ENCODE measurements around the gene VEPH1.

Gene VEPH1

DNA sequence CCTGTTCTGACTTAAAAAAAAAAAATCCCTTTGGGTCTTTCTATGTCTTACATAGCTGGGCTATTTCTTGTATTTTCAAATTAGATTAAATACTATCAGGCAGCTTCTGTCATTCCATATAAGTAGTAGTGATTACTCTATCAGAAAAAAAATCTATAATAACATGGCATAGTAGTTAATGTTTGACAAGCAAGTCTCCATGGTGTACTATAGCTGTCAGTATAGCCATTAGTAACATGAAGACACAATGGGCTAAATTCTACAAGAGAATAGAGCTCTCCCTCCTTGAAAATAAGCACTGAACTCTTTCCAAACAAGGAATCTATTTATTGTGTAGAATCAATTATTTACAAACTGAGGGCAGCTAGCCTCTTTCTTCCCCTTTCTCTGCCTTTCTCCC lies 19.4 kb upstream of the VEPH1 start:
- peaks cover 3% of the 10 kb centered on the region; the same call in 1 of the 2 replicates for H3K9me3 ChIP-seq (ENCODE audit: insufficient read depth, low read length)
- H3K27ac ChIP-seq (ENCODE audit: low read length), result no peak overlapping the region
- H3K4me3 ChIP-seq (ENCODE audit: low read length), result no peak overlapping the region
- H3K27me3 ChIP-seq (ENCODE audit: low read depth, low read length), result no peaks in the 10 kb centered on the region
- H3K79me2 ChIP-seq (ENCODE audit: low read length), result no peaks in the 10 kb centered on the region
- no peak overlapping the region for H3K4me2 ChIP-seq (ENCODE audit: low read length)
- no peaks in the 10 kb centered on the region for H3K36me3 ChIP-seq (replicated peaks; ENCODE audit: low read depth, low read length)
- no peaks in the 10 kb centered on the region for H3K4me1 ChIP-seq (ENCODE audit: low read length)
- H4K20me1 ChIP-seq (ENCODE audit: insufficient read depth, low read length), result no peaks in the 10 kb centered on the region
- H2AFZ ChIP-seq (ENCODE audit: low read depth, low read length), result no peak overlapping the region
- no peak overlapping the region for H3K9ac ChIP-seq (ENCODE audit: low read length)
- TF ChIP-seq CTCF (IDR thresholded peaks at IDR 0.05; ENCODE audit: low read depth, low read length) (no peak), EZH2phosphoT487 (IDR thresholded peaks at IDR 0.05; ENCODE audit: low read depth) (no peak)

DNA sequence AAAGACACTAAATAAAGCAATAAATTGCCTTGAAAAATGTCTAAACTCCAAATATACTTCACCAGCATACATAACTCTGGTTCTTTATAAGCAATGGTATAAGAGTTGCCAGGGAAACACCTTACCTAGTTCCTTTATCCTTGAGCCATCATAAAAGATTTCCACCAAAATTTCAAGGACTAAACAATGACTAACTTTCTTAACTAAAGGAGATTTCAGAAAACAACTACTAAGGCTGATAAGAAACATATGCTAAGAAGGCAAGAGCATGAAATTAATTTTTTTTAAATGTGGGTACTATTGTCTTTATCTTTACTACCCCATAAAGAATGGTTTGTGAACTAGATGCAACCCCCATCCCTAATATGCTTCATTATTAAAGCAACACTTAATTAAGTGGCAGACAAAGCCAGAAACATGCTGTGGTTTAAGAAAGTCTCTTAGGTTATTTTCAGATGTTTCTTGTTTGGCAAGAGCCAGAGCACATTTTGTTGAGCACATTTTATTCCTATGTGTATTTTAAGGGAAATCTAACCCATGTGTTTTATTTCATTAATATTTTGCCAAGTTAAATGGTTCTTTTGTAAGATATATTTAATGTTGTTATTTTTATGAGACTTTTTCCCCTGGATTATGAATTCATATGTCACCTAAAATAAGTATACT lies 17.4 kb upstream of the VEPH1 start:
- no peaks in the 10 kb centered on the region for H4K20me1 ChIP-seq (ENCODE audit: insufficient read depth, low read length)
- H3K27me3 ChIP-seq (ENCODE audit: low read depth, low read length), result no peaks in the 10 kb centered on the region
- no peak for TF ChIP-seq CTCF (IDR thresholded peaks at IDR 0.05; ENCODE audit: low read depth, low read length)
- no peak for TF ChIP-seq EZH2phosphoT487 (IDR thresholded peaks at IDR 0.05; ENCODE audit: low read depth)
- H3K36me3 ChIP-seq (replicated peaks; ENCODE audit: low read depth, low read length), result no peaks in the 10 kb centered on the region
- no peak overlapping the region for H3K27ac ChIP-seq (ENCODE audit: low read length)
- H3K4me1 ChIP-seq (ENCODE audit: low read length), result no peaks in the 10 kb centered on the region
- H3K9ac ChIP-seq (ENCODE audit: low read length), result no peak overlapping the region
- no peak overlapping the region for H2AFZ ChIP-seq (ENCODE audit: low read depth, low read length)
- no peaks in the 10 kb centered on the region for H3K79me2 ChIP-seq (ENCODE audit: low read length)
- no peak overlapping the region for H3K4me2 ChIP-seq (ENCODE audit: low read length)
- H3K4me3 ChIP-seq (ENCODE audit: low read length), result no peak overlapping the region
- peaks cover 3% of the 10 kb centered on the region; the same call in 1 of the 2 replicates for H3K9me3 ChIP-seq (ENCODE audit: insufficient read depth, low read length)

DNA sequence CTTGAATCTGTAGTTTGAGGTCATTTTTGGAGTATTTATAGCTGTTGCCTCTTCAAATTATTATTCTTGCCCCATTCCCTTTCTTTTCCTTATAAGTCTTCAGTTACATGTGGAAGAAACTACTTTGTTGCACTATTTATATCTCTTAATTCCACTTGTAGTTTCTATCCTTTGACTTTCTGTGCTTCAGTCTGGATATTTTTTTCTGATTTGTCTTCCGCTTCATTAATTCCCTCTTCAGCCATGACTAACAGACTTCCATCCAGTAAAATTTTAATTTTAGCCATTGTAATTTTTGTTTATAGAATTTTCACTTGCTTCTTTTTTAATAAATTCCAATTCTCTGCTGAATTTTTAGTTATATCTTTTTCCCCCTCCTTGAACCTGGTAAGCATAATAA lies 15.7 kb upstream of the VEPH1 start:
- TF ChIP-seq CTCF (IDR thresholded peaks at IDR 0.05; ENCODE audit: low read depth, low read length), result no peak
- no peak for TF ChIP-seq EZH2phosphoT487 (IDR thresholded peaks at IDR 0.05; ENCODE audit: low read depth)
- H3K4me3 ChIP-seq (ENCODE audit: low read length), result no peak overlapping the region
- H3K4me1 ChIP-seq (ENCODE audit: low read length), result no peaks in the 10 kb centered on the region
- H3K27ac ChIP-seq (ENCODE audit: low read length), result no peak overlapping the region
- H2AFZ ChIP-seq (ENCODE audit: low read depth, low read length), result no peak overlapping the region
- no peaks in the 10 kb centered on the region for H3K27me3 ChIP-seq (ENCODE audit: low read depth, low read length)
- peaks cover 3% of the 10 kb centered on the region; the same call in 1 of the 2 replicates for H3K9me3 ChIP-seq (ENCODE audit: insufficient read depth, low read length)
- no peak overlapping the region for H3K4me2 ChIP-seq (ENCODE audit: low read length)
- H4K20me1 ChIP-seq (ENCODE audit: insufficient read depth, low read length), result no peaks in the 10 kb centered on the region
- no peaks in the 10 kb centered on the region for H3K79me2 ChIP-seq (ENCODE audit: low read length)
- no peaks in the 10 kb centered on the region for H3K36me3 ChIP-seq (replicated peaks; ENCODE audit: low read depth, low read length)
- no peak overlapping the region for H3K9ac ChIP-seq (ENCODE audit: low read length)

- H3K9me3 ChIP-seq (ENCODE audit: insufficient read depth, low read length), result peaks cover 3% of the 10 kb centered on the region; the same call in 1 of the 2 replicates
- H3K27ac ChIP-seq (ENCODE audit: low read length), result no peak overlapping the region
- H4K20me1 ChIP-seq (ENCODE audit: insufficient read depth, low read length), result no peaks in the 10 kb centered on the region
- H3K4me2 ChIP-seq (ENCODE audit: low read length), result no peak overlapping the region
- TF ChIP-seq CTCF (IDR thresholded peaks at IDR 0.05; ENCODE audit: low read depth, low read length) (no peak), EZH2phosphoT487 (IDR thresholded peaks at IDR 0.05; ENCODE audit: low read depth) (no peak)
- no peaks in the 10 kb centered on the region for H3K79me2 ChIP-seq (ENCODE audit: low read length)
- no peaks in the 10 kb centered on the region for H3K36me3 ChIP-seq (replicated peaks; ENCODE audit: low read depth, low read length)
- no peak overlapping the region for H3K4me3 ChIP-seq (ENCODE audit: low read length)
- H3K27me3 ChIP-seq (ENCODE audit: low read depth, low read length), result 0 out of 2 replicates have a peak, but pooled peaks cover 3% of the 10 kb centered on the region
- no peak overlapping the region for H3K9ac ChIP-seq (ENCODE audit: low read length)
- H3K4me1 ChIP-seq (ENCODE audit: low read length), result no peaks in the 10 kb centered on the region
- H2AFZ ChIP-seq (ENCODE audit: low read depth, low read length), result no peak overlapping the region
Measured at GRCh38 chr3:157516928-157517327, 13.7 kb upstream of the VEPH1 start.
